HG03097 (cell line): ENCODE results near the gene DNAJC5G.
A peak's percentile ranks its signal among the peaks of the same experiment; 100 is the strongest.
"Not testable (repeated sequence)": the region's sequence is repeated elsewhere in the genome, so short reads cannot be mapped to it uniquely, and the experiment has no call there.

Experiments
- ATAC-seq: cut with Tn5 transposase; IDR thresholded peaks from one replicate; pipeline ENCODE4 v1.9.1; 2021; ENCODE audit not compliant: unreplicated experiment, low FRiP score

The DNAJC5G gene

GRCh38 chr2:27306136-27306535 is 30.9 kb downstream of the DNAJC5G start:
- ATAC-seq: no peak

DNA sequence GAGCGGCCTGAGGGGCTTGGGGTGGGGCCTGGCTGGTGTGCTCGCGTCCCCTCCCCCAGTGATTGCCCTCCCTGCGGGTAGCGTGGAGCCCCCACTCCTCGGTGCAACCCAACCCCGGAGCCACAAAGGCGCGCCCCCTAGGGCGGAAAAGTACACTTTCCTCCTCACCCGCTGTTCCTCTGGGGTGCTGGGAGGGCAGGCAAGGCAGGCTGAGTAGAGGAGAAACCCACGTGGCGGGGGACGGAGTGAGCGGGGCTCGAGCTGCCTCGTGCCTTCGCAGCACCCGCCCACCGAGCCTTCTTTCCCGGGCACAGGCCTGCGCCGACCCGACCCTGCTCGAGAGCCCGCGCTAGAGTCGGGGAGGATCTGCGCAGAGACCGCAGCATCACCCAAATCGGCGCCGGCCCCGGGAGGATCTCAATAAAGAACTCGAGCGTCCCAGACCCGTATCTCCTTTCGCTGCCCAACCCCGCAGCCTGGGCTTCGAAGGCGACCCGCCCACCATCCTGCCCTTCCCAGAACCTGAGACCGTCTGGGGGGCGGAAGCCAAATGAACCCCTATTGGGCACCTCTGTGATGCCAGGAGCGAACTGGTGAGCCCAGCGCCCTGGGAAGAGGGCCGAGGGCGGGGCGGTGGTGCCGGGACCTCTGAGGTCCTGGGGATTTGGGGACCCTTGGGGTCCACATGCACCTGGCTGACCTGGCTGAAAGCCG is 31.5 kb downstream of the DNAJC5G start:
- ATAC-seq: no peak

- ATAC-seq: no peak
Measured at GRCh38 chr2:27307287-27307544, 32.0 kb downstream of the DNAJC5G start.

- no peak for ATAC-seq
Measured at GRCh38 chr2:27307545-27308358, 32.5 kb downstream of the DNAJC5G start.

DNA sequence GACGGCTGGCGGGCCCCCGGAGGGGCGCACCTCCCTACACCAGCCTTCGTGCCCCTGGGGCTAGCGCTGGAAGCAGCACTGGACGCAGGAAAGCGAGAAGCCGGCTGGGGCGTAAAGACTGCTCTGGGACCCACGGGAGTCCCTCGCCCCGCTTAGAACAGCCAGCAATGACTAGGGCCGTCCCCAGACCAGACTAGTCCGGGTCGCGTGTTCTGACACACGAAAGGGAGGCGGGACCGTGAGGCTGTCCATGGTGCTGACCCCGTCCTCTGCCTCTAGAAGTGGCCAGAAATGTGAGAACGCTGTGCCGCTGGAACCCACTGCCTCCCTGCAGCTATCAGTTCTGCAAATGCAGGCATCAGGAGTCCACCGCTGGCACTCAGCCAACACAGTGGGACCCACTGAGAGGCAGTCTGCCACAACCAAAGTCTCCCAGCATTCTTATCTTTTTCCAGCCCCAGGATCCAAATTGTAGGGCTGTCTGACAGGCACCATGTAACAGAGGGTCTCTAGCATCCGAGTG is 33.2 kb downstream of the DNAJC5G start, which contains the start of gene UCN:
TSS of gene UCN (minus strand) at position 87 of the 523 bp plus-strand sequence. CDS start 550 bp downstream, outside the sequence.
- no peak for ATAC-seq

DNA sequence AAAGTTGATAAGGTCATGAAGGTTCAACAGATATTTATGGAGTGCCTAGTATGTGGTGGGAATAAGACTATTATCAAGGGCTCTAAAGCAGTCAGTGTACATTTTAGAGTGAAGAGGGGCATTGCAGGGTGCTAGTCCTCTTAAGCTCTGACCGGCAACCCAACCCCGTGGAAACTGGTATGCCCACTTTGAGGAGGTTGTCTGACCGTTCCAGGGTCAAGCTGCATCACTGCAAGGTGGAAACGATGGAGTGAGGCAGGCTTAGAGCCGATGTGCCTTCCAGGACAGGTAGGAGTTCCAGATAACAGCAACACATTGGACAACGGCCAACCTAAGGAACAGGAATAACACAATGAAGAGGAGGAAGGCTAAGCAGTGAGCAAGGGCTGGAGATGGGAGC is 34.4 kb downstream of the DNAJC5G start:
- ATAC-seq: no peak

DNA sequence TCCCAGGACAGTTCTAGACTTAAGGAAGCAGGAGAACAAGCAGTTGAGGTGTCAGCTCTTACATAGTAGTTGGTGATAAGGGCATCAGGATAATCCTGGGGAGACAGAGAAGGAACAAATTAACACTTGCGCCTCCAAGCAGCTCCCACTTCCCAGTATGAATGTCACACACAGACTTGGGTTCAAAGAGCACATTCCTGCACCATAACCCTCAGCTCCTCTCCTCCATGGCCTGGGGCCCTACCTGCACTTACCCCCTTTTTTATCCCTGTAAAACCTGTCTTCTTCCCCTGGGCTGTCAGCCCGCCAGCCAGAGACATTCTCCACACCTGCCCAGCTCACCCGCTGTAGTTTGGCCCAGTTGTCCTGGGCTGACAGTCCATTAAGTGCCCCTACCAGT is 36.9 kb downstream of the DNAJC5G start:
- ATAC-seq: no peak

- no peak for ATAC-seq
Measured at GRCh38 chr2:27313882-27314645, 38.8 kb downstream of the DNAJC5G start.

GRCh38 chr2:27314709-27315108 is 39.5 kb downstream of the DNAJC5G start:
- ATAC-seq: no peak

GRCh38 chr2:27315122-27315521 is 39.9 kb downstream of the DNAJC5G start:
- ATAC-seq: no peak

DNA sequence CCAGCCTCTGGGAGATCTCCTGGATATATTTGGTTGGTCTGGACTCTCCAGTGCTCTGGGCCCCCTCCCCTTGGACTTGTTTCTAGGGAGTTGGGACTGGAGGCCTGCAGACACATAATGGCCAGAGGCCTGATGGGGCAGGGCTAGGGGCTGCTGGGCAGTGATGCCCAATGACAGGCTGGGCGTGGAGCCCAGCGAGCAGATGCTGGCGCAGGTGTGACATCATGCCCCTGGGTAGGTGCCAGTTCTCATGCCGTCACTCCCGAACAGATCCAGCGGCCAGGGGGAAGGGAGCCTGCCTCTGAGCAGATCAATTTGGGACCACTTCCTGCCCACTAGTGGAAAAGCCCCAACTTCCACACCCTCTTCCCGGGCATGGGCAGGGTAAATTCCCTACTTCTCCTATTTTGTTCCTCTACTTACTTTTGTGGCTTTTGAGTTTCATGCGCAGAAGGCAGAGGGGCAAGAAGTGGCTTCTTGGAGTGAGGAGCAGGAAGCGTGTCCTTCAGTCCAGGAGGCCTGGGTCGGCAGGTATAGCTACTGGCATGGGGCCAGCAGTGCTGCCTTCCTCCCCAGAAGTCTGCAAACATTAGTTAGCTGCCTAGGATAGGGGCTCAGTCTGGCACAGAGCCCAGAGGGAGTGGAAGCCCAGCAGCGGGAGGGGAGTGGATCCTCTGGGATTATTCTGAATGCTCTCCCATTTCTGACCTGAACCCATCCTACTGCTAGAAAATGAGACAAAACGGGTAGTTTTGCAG is 41.6 kb downstream of the DNAJC5G start:
- no peak for ATAC-seq

- ATAC-seq: not testable (repeated sequence)
Measured at GRCh38 chr2:27319839-27320238, 44.6 kb downstream of the DNAJC5G start.

DNA sequence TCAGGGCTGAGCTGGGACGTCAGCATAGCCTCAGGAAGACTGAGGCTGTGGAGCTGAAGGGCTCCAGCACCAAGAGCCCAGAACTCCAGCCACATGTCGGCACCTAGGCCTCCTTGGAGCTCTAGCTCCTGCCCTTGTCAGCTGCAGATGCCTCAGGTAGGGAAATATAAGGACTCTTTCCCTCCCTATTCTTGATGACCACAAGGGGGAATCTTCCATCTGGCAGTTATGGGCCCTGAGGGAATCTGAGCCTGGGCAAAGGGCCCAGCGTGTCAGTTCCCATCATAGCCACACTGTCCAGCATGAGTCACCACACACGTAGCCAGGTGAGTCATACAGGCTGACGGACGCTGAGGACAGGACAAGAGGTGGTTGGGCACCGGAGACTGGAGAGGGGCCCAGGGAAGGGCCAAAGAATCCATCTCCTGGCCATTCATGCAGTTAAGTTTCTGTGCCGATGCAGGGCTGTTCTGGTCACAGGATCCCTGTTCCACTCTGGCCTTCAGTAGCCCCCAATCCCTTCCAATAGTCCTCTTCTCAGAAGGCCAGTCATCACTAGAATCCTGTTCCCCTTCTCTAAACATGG is 45.8 kb downstream of the DNAJC5G start:
- no peak for ATAC-seq

GRCh38 chr2:27322301-27322765 is 47.1 kb downstream of the DNAJC5G start:
- no peak for ATAC-seq

GRCh38 chr2:27322766-27323595 is 47.7 kb downstream of the DNAJC5G start, which contains the start of gene MPV17:
MPV17 (minus strand) TSS chr2:27323097; CDS start chr2:27322517, 580 bp downstream.
- ATAC-seq: peak; percentile 83

- no peak for ATAC-seq
Measured at GRCh38 chr2:27323596-27324285, 48.5 kb downstream of the DNAJC5G start.

DNA sequence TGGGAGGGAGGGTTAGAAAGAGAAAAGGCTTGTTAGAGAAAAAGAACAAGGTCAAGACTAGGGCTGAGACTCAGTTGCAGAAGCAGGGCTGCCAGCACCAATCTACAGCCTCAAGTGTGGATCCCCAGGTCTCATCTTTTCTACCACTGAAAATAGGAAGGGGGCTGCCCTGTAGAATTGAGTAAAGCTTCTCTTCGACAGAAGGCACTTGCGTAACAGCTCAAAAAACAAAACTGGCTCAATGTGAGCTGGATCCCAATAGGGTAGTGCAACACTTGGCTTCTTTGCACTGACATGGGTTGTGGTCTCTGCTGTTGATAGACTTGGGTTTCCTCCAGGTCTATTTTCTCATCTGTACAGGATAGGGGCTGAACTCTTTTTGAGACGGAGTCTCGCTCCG is 49.5 kb downstream of the DNAJC5G start:
- ATAC-seq: no peak
